Activated CD8-positive, alpha-beta memory T cell treated with anti-CD3 and anti-CD28 coated beads, Interleukin-2, amount 50 U/mL, for 48 hours (primary cell): ENCODE data around the gene RAD52.

Experiments
- DNase-seq: peaks from one replicate; pipeline ENCODE4 v3.0.0-alpha.2; 2020

Gene RAD52

GRCh38 chr12:949453-950191, at the start of gene RAD52:
Gene RAD52, minus strand, starts transcription at chr12:949694. Its CDS starts 16,636 bp downstream, at chr12:933058.
- DNase-seq: peak; percentile 100

GRCh38 chr12:998020-998874, 48.8 kb upstream of the RAD52 start:
- DNase-seq: no peak

GRCh38 chr12:997505-997904, 48.0 kb upstream of the RAD52 start:
- no peak for DNase-seq

GRCh38 chr12:996881-997280, 47.4 kb upstream of the RAD52 start:
- DNase-seq: no peak

- no peak for DNase-seq
These were observed 43.2 kb upstream of the RAD52 start for GRCh38 chr12:992647-993046.

GRCh38 chr12:991350-992333, 42.1 kb upstream of the RAD52 start:
- DNase-seq: no peak

GRCh38 chr12:990661-991349, 41.3 kb upstream of the RAD52 start, which contains the start of gene ERC1:
Gene ERC1, plus strand, starts transcription at chr12:991223. Its CDS starts 36,681 bp downstream, at chr12:1027904.
- DNase-seq: peak; percentile 93

GRCh38 chr12:989751-990660, 40.5 kb upstream of the RAD52 start:
- peak; percentile 84 for DNase-seq

GRCh38 chr12:989051-989450, 39.6 kb upstream of the RAD52 start:
- no peak for DNase-seq

- no peak for DNase-seq
These were observed 39.2 kb upstream of the RAD52 start for GRCh38 chr12:988646-989045.

GRCh38 chr12:981961-982360, 32.5 kb upstream of the RAD52 start:
- DNase-seq: no peak

GRCh38 chr12:981176-981828, 31.8 kb upstream of the RAD52 start:
- no peak for DNase-seq

- no peak for DNase-seq
These were observed 29.9 kb upstream of the RAD52 start for GRCh38 chr12:979349-979748.

- no peak for DNase-seq
These were observed 27.7 kb upstream of the RAD52 start for GRCh38 chr12:977156-977555.

- DNase-seq: no peak
These were observed 27.1 kb upstream of the RAD52 start for GRCh38 chr12:976644-977043.

GRCh38 chr12:974271-974862, 24.9 kb upstream of the RAD52 start:
- DNase-seq: no peak

GRCh38 chr12:971991-972390, 22.5 kb upstream of the RAD52 start:
- DNase-seq: no peak

- DNase-seq: no peak
These were observed 20.3 kb upstream of the RAD52 start for GRCh38 chr12:969821-970220.

- DNase-seq: no peak
These were observed 19.1 kb upstream of the RAD52 start for GRCh38 chr12:968545-968944.

GRCh38 chr12:967641-968040, 18.1 kb upstream of the RAD52 start:
- DNase-seq: no peak
